SIG-M5 treated with dmso at 0.1 percent for 504 hours (cell line): ENCODE data around the gene ZNF346.
A peak's percentile ranks its signal among the peaks of the same experiment; 100 is the strongest.
"Not testable (repeated sequence)": the region's sequence is repeated elsewhere in the genome, so short reads cannot be mapped to it uniquely, and the experiment has no call there.

Experiments
- DNase-seq: peaks from one replicate; lab custom pipeline; 2025; ENCODE audit not compliant: unreplicated experiment; lab: John Stamatoyannopoulos, UW

Gene ZNF346, protein sequence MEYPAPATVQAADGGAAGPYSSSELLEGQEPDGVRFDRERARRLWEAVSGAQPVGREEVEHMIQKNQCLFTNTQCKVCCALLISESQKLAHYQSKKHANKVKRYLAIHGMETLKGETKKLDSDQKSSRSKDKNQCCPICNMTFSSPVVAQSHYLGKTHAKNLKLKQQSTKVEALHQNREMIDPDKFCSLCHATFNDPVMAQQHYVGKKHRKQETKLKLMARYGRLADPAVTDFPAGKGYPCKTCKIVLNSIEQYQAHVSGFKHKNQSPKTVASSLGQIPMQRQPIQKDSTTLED

DNA sequence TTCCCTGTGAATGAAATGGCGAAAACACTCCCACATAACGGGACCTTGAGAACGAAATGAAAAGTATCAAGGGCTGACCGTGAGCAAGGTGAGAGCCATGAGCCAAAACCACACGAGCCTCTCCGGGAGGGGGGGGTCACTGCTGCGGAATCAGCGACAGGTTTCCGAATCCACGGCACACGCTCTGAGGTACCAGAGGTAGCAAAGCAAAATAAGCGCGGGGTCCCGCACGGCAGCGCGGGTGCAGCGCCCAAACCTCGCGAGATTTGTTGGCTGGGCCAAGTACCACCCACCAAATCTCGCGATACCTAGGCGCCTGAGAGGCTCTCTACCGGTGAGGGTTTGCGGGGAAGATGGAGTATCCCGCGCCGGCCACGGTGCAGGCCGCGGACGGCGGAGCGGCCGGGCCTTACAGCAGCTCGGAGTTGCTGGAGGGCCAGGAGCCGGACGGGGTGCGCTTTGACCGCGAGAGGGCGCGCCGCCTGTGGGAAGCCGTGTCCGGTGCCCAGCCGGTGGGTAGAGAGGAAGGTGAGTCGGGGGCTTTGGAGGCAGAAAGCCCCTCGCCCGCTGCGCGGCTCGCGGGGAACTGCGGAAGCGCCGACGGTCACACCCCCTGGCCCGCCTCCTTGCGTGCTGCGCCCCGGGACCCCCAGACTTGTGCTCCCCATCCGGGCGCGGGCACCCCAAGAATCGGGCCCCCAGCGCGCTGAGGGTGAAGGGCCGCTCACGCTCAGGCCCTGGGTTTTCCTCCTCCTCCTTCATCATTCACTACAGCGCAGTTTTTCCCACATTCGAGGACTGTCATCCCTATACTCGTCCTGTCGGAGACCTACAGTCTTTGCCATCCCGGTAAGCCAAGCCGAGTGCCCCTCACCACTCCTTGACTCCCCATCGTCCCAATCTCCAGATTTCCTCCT lies at the start of gene ZNF346:
Gene ZNF346, plus strand, starts transcription at position 311 of the 917 bp plus-strand sequence. Its CDS starts 43 bp downstream, at position 354.
- DNase-seq, result peak; percentile 91

DNA sequence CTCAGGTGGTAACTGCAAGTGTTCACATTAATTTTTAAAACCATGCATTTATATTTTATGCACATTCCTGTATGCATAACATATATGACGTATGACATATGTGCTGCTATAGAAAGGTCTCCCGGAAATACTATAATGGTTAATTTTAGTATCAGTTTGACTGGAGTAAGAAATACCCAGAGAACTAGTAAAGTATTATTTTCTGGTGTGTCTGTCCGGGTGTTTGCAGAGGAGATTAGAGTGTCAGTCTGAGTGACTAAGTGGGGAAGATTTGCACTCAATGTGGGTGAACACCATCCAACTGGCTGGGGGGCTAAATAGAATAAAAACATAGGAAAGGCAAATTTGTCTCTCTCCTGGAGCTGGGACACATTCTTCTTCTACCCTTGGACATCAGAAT lies 42.8 kb upstream of the ZNF346 start:
- no peak for DNase-seq

DNA sequence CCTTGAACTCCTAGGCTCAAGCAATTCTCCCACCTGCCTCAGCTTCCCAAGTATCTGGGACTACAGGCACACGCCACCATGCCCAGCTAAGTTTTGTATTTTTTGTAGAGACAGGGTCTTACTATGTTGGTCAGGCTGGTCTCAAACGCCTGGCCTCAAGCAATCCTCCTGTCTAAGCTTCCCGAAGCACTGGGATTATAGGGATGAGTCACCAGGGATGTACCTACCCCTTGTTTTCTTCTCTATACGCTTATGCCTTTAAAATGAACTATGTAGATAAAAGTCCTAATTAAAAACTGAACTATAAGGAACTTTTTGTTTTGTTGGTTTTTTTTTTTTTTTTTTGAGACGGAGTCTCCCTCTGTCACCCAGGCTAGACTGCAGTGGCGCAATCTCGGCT lies 41.7 kb upstream of the ZNF346 start:
- no peak for DNase-seq

DNA sequence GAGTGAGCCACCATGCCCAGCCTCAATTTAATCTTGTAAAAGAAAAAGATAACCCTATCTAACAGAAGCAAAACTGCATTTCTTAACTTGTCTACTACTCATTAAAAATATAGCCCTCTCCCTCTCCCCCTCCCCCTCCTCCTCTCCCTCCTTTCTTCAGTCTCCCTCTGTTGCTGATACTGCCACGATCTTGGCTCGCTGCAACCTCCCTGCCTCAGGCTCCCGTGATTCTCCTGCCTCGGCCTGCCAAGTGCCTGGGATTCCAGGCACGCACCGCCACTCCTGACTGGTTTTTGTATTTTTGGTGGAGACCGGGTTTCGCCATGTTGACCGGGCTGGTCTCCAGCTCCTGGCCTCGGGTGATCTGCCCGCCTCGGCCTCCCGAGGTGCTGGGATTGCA lies 39.4 kb upstream of the ZNF346 start:
- DNase-seq, result not testable (repeated sequence)

DNA sequence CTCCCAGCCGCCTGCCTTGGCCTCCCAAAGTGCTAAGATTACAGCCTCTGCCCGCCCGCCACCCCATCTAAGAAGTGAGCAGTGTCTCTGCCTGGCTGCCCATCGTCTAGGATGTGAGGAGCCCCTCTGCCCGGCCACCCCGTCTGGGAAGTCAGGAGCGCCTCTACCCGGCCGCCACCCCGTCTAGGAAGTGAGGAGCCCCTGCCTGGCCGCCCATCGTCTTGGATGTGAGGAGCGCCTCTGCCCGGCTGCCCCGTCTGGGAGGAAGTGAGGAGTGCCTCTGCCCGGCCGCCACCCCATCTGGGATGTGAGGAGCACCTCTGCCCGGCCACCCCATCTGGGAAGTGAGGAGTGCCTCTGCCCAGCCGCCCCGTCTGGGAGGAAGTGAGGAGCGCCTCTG lies 38.9 kb upstream of the ZNF346 start:
- not testable (repeated sequence) for DNase-seq

DNA sequence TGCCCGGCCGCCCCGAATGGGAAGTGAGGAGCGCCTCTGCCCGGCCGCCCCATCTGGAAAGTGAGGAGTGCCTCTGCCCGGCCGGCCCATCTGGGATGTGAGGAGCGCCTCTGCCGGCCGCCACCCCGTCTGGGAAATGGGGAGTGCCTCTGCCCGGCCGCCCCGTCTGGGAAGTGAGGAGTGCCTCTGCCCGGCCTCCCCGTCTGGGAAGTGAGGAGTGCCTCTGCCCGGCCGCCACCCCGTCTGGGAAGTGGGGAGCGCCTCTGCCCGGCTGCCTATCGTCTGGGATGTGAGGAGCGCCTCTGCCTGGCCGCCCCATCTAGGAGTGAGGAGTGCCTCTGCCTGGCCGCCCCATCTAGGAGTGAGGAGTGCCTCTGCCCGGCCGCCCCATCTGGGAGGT lies 38.3 kb upstream of the ZNF346 start:
- not testable (repeated sequence) for DNase-seq

DNA sequence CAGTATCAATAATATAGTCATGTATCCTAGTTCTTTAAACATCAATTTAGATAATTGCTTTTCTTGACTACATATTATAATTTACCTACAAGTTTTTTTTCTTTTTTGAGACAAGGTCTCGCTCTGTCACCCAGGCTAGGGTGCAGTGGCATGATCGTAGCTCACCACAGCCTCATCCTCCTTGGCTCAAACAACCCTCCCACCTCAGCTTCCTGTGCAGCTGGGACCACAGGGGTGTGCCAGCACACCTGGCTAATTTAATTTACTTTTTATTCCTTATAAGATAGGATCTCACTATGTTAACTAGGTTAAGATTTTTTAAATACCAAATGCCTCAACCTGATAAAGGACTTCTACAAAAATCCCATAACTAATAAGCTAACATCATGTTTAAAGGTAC lies 37.0 kb upstream of the ZNF346 start:
- no peak for DNase-seq

DNA sequence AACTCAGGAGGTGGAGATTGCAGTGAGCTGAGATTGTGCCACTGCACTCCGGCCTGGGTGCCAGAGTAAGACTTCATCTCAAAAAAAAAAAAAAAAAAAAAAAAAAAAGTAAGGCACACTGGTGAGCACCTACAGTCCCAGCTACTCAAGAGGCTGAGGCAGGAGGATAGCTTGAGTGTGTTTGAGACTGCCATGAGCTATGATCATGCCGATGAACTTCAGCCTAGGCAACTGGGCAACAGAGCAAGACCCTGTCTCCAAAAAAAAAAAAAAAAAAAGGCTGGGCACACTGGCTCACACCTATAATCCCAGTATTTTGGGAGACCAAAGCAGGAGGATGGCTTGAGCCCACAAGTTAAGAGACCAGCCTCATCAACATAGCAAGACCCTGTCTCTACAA lies 36.2 kb upstream of the ZNF346 start:
- no peak for DNase-seq

DNA sequence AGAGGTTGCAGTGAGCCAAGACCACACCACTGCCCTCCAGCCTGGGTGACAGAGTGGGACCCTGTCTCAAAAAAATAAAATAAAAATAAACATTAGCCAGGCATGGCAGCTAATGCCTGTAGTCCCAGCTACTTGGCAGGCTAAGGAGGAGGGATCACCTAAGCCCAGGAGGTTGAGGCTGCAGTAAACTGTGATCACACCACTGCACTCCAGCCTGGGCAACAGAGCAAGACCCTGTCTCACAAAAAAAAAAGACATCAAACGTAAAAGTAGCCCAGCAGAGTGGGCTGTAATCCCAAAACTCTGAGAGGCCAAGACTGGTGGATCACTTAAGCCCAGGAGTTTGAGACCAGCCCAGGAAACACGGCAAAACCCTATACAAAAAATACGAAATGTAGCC lies 34.9 kb upstream of the ZNF346 start:
- no peak for DNase-seq

DNA sequence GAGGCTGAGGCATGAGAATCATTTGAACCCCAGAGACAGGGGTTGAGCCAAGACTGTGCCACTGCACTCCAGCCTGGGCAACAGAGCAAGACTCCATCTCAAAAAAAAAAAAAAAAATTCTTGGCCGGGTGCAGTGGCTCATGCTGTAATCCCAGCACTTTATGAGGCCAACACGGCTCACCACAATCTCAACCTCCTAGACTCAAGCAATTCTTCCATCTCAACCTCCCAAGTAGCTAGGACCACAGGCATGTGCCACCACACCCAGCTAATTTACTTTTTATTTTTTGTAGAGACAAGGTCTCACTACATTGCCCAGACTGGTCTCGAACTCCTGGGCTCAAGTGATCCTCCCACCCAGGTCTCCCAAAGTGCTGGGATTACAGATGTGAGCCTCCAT lies 29.4 kb upstream of the ZNF346 start:
- DNase-seq, result not testable (repeated sequence)

DNA sequence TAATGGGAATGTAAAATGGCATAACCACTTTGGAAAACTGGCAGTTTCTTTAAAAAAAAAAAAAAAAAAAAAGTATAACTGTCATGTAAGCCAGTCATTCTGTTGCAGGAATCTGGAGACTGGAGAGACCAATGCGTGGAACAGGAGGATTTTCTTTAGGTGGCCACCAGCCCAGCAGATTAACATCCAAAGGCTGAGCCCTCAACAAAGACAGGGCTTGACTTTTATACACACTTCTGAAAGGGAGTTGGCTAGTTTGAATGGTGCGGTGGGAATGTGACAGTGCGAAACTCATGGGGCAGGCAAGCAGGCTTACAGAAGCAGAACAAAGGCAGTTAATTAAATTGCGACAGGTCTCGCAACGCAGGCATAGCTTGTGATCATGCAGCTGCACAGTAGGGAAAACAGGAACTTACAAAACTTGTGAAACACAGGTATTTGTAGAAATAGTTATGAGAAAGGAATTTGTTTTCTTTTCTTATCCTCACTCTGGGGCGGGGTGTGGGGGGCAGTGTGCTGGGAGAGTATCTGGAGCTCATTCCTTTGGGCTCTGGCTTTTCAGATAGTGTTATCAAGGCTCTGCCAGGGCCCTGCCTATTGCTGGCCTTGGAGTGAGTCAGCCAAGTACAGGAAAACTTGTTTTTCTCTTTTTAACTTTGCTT lies 27.9 kb upstream of the ZNF346 start:
- peak; percentile 99 for DNase-seq

DNA sequence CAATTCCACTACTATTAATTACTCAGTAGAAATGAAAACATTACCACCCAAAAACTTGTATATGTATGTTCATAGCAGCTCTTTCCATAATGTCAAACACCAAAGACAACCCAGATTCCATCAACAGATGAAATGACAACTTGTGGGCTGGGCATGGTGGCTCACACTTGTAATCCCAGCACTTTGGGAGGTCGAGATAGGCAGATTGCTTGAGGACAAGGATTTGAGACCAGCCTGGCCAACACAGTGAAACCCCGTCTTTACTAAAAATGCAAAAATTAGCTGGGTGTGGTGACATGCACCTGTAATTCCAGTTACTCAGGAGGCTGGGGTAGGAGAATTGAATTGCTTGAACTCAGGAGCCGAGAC lies 27.4 kb upstream of the ZNF346 start:
- DNase-seq, result no peak

DNA sequence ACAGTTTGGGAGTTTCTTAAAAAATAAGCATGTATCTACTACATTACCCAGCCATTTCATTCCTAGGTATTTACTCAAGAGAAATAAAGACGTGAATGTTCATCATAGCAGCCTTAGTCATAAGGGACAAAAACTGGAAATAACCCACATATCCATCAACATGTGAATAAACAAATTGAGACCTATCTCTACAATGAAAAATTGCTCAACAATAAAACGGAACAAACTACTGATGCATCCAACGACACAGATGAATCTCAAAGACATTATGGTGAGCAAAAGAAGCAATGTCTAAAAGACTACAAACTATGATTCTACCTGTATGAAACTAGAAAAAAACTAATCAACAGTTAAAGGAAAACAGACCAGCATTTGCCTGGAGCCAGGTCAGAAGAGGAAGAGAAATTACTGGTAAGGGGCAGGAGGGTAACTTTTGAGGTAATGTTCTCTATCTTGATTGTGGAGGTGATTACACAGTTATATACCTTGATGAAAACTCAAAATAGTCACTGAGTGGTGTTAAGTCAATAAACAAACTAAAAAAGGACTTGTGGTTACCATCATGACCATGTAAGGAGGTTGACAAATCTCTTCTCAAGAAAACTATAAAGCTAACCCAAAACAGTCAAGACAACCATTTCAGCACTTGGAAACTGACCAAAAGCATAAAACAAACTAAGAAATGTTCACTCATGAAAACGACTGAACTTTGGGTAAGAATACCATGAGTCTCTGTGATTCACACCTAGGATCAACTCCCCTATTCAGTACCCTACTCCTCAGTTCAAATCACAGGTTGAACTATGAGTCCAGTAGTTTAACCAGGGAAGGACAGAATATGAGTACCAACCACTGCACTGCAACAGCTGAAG lies 26.4 kb upstream of the ZNF346 start:
- peak; percentile 57 for DNase-seq

DNA sequence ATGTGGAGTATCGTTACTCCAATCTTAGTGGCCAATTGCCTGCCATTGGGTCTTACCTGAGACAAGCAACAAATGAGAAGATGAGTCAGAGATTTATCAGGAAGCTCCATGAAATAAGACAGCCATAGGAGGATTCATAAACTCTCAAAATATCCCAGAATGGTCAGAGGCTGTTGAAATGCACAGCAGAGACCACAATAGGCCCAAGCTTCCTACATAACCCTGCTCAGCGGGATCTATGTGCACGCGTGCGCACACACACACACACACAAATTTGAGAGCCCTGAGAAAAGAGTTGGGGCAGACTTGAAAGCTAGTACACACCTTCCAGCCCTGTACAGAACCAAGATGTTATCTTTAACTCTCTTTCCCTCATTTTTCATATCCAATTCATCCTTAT lies 25.7 kb upstream of the ZNF346 start:
- DNase-seq, result no peak

DNA sequence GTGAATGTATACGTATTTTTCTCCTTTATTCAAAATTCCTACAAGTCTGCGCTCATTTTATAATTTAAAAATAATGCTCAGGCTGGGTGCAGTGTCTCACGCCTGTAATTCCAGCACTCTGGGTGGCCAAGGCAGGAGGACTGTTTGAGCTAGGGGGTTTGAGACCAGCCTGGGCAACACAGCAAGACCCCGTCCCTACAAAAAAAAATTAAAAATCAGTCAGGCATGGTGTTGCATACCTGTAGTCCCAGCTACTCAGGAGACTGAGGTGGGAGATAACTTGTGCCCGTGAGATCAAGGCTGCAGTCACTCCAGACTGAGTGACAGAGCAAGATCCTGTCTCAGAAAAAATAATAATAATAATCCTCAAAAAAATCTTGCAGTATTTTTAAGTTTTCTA lies 23.7 kb upstream of the ZNF346 start:
- no peak for DNase-seq

DNA sequence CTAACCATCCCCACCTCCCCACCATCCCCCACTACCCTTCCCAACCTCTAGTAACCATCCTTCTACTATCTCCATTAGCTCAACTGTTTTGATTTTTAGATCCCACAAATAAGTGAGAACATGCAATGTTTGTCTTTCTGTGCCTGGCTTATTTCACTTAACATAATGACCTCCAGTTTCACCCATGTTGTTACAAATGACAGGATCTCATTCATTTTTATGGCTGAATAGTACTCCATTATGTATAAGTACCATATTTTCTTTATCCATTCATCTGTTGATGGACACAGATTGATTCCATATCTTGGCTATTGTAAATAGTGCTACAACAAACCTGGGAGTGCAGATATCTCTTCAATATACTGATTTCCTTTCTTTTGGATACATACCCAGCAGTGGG lies 23.0 kb upstream of the ZNF346 start:
- not testable (repeated sequence) for DNase-seq

DNA sequence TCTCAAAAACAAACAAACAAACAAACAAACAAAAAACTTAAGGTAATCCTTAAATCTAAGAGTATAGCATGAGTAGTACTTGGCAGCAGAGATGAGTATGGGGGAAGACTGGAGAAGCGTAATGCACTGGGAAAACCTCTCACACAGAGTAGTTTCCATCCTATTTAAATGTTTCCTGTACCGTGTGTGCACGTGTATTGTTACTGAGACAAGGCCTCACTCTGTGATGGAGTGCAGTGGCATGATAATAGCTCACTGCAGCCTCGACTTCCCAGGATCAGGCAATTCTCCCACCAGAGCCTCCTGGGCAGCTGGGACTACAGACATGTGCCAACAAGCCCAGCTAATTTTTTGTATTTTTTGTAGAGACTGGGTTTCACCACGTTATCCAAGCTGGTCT lies 18.8 kb upstream of the ZNF346 start:
- DNase-seq, result no peak

DNA sequence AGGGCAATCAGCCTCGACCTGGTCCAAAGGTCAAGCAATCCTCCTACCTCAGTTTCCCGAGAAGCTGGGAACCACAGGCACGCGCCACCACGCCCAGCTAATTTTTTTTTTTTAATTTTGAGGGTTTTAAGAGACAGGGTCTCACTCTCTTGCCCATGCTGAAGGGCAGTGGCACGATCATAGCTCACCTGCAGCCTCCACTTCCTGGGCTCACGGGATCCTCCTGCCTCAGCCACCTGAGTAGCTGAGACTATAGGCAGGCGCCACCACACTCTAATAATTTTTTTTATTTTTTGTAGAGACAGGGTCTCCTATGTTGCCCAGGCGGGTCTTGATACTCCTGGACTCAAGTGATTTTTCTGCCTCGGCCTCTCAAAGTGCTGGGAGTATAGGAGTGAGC lies 17.5 kb upstream of the ZNF346 start:
- no peak for DNase-seq

DNA sequence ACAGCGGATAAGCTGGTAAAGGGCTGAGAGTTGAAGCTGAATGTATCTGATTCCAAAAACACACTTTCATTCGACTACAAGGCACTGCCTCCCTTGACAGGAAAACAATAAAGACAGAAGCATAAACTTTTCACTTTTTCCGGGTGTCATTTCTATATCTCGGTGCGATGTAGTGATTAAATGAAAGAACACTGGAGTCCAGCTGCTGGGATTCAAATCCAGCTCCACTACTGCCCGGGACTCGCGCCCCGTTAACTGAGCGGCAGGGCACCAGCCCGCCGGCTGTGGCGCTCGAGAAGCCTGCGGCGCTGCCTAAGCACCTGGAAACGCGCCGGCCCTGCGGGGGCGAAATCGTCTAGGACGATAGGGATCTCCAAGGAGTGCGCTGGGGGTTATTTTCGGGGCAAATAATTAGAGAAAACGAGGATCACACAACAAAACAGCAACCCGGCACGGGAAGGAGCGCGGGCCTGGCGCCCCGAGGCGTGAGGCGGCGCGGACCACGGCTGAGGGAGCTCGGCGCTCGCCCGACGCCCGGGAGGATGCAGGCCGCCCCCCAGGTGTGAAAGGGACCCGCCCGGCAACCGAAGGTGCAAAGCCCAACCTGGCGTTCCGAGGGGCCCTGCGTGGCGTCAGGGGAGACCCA lies 16.8 kb upstream of the ZNF346 start:
- DNase-seq, result peak; percentile 60

DNA sequence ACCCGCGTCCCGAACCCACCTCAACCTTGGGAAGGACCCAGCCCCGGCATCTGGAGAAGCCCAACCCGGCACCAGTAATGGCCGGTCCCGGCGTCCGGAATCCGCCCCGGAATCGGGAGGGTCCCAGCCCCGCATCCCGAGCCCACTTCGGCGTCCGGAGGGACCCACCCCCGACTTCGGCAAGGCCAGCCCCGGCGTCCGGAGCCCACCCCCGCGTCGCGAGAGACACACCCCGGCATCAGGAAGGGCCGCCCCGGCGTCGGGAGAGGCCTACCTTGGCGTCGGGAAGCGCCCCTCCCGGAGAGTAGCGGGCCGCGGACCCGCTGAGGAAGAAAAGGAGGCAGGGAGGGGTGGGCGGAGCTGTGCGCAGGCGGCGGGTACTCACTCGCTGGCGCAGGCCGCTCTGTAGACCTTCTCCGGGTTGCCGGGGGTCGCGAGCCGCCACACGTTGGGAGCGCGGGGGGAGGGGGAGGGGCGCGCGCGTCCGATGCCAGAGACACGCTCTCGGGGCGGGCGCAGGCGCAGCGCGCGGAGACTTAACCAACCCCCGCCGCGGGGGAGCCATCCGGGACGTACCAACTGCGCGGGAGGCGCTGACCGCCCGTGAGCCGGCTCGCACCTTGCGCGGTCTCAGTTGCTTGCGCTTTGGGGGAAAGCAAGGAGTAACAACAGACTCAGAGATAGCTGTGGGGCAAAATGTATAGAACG lies 16.1 kb upstream of the ZNF346 start, which contains the start of gene UIMC1:
Gene UIMC1, minus strand, starts transcription at position 515 of the 708 bp plus-strand sequence. CDS start 24,164 bp downstream, outside the sequence.
- DNase-seq, result peak; percentile 85
